ENCODE data around the gene DCXR. TPM values are rescaled to one million over a fixed set of nuclear protein-coding genes. Genes with fewer than 3 reads are reported as not detected.

Gene DCXR
- total and polyA plus RNA-seq, 11 donors, result 139 to 312 (median 200) TPM

DNA sequence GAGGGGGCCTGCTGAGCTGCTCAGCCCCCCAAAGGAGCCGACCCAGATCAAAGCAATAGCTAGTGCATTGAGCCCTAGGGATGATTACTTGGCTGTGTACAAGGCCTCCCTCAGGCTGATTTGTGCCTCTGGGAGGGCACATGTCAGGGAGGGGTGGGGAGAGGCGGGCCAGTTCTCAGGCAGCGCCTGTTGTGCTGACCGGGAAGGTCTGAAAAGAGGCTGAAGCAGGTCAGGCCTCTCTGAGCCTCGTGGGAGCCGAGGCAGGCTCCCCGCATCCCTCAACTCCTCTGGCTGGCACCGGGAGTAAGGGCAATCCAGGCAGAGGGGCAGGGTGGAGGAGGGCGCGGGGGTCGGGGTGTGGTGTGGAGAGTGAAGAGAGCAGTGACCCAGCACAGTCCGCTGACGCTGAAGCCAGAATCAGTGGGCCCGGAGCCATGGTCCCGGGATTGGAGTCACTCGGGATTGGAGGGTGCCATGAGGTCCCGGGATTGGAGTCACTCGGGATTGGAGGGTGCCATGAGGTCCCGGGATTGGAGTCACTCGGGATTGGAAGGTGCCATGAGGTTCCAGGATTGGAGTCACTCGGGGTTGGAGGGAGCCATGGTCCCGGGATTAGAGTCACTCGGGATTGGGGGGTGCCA is 3.0 kb downstream of the DCXR start:
- no peak for DNase-seq
- Histone ChIP-seq H3K4me3 (no peak overlapping the region), H3K36me3 (peaks cover 0 to 5% (median 0%) of the 10 kb centered on the region in 9 donors), H3K27me3 (peaks cover 0 to 9% (median 0%) of the 10 kb centered on the region in 9 donors), H3K9me3 (no peaks in the 10 kb centered on the region), H3K27ac (no peak overlapping the region), H3K4me1 (peaks cover 6 to 52% (median 32%) of the 10 kb centered on the region in 12 donors)
- TF ChIP-seq POLR2A (IDR thresholded peaks at IDR 0.05), result no peak
- TF ChIP-seq, protein P1, sequence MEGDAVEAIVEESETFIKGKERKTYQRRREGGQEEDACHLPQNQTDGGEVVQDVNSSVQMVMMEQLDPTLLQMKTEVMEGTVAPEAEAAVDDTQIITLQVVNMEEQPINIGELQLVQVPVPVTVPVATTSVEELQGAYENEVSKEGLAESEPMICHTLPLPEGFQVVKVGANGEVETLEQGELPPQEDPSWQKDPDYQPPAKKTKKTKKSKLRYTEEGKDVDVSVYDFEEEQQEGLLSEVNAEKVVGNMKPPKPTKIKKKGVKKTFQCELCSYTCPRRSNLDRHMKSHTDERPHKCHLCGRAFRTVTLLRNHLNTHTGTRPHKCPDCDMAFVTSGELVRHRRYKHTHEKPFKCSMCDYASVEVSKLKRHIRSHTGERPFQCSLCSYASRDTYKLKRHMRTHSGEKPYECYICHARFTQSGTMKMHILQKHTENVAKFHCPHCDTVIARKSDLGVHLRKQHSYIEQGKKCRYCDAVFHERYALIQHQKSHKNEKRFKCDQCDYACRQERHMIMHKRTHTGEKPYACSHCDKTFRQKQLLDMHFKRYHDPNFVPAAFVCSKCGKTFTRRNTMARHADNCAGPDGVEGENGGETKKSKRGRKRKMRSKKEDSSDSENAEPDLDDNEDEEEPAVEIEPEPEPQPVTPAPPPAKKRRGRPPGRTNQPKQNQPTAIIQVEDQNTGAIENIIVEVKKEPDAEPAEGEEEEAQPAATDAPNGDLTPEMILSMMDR (IDR thresholded peaks at IDR 0.05), result no peak
- intact Hi-C loops (cut with DNase I), result loop anchor here in 5 of 10 donors (5.0 to 10.0 kb wide), 5 partner anchors 63 to 290 kb away; partner anchors contain the start of gene FASN (in 1 of the 5)
- WGBS, 4 donors, result 74 to 83% (median 81%) methylated on average over 23 of the region's 23 CpGs
- no peak for ATAC-seq

DNA sequence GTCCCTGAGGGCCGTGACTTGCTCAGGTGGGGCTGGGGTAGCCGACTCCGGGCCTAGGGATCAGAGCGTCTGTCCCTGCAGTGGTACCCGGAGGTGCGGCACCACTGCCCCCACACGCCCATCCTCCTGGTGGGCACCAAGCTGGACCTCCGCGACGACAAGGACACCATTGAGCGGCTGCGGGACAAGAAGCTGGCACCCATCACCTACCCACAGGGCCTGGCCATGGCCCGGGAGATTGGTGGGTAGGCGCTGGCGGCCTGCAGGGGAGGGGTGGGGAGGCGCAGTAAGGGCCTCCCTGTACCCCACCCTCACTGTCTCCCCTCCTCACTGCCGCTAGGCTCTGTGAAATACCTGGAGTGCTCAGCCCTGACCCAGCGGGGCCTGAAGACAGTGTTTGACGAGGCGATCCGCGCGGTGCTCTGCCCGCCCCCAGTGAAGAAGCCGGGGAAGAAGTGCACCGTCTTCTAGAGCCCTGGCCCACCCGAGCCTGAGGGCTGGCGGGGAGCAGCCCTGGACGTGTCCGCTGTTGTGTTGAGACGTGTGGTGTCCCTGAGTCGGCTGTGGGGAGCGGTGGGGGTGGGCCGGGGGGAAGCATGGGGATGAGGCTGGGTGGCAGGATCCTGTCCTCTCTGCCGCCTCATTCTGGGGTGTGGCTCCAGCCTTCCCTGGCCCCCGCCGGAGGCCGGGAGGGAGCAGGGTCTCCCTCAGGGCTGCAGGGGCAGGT is 4.0 kb downstream of the DCXR start:
- ATAC-seq (no peak), DNase-seq (no peak)
- WGBS, 4 donors, result 93 to 96% (median 94%) methylated on average over 6 to 38 of the region's 38 CpGs
- TF ChIP-seq POLR2A (IDR thresholded peaks at IDR 0.05), result no peak
- no peak overlapping the region for H3K4me3 ChIP-seq
- intact Hi-C loops (cut with DNase I), result loop anchor here in 4 of 10 donors (5.0 to 10.0 kb wide), 4 partner anchors 71 to 291 kb away; no protein-coding TSS in a partner anchor
- peaks cover 0 to 9% (median 0%) of the 10 kb centered on the region in 9 donors for H3K27me3 ChIP-seq
- peaks cover 0 to 5% (median 0%) of the 10 kb centered on the region in 9 donors for H3K36me3 ChIP-seq
- H3K27ac ChIP-seq, result no peak overlapping the region
- H3K4me1 ChIP-seq, result peaks cover 6 to 58% (median 32%) of the 10 kb centered on the region in 12 donors
- no peaks in the 10 kb centered on the region for H3K9me3 ChIP-seq

DNA sequence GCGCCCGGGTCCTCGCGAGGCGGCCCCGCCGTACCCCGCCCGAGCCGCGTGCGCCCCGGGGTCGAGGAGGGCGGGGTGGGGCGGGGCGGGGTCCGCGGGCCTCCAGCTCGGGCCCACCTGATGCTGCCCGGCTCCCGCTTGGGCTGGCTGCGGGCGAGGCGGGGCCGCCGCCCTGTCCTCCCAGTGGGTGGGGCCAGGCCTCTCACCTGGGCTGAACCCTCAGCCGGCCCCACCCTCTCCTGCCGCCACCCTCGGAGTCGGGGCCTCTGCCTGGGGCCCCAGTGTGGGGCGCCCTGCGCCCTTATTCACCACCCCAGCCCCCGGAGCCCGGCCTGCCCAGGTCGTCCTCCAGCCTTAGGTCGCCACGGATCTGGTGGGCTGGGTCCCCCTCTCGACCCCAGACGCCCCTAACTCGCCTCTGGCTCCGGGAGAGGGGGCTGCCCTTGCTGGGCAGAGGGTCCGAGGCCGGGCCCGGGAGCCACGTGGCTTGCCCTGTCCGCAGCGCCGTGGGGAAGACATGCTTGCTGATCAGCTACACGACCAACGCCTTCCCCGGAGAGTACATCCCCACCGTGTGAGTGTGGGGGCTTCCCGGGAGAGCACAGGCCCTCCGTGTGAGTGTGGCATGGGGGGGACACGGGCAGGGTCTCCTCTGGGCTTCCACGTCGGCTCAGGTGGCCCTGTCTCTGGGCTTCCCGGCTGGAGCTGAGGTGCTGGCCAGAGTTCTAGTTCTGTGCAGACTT is 5.4 kb downstream of the DCXR start:
- no peak for TF ChIP-seq POLR2A (IDR thresholded peaks at IDR 0.05)
- TF ChIP-seq, protein P1 (IDR thresholded peaks at IDR 0.05), result no peak
- no peaks in the 10 kb centered on the region for H3K9me3 ChIP-seq
- peak overlapping the region in 11 of 12 donors; percentile 11 to 54 (median 29) for H3K4me3 ChIP-seq
- peaks cover 6 to 51% (median 27%) of the 10 kb centered on the region in 12 donors for H3K4me1 ChIP-seq
- H3K36me3 ChIP-seq, result peaks cover 0 to 5% (median 0%) of the 10 kb centered on the region in 9 donors
- WGBS, 4 donors, result 11 to 71% (median 22%) methylated on average over 3 to 59 of the region's 59 CpGs
- ATAC-seq (no peak), DNase-seq (no peak)
- peaks cover 0 to 9% (median 0%) of the 10 kb centered on the region in 9 donors for H3K27me3 ChIP-seq
- peak overlapping the region in 1 of 12 donors; percentile 10 for H3K27ac ChIP-seq
- intact Hi-C loops (cut with DNase I), result loop anchor here in 6 of 10 donors (2.0 to 10.0 kb wide), 6 partner anchors 73 to 293 kb away; no protein-coding TSS in a partner anchor

DNA sequence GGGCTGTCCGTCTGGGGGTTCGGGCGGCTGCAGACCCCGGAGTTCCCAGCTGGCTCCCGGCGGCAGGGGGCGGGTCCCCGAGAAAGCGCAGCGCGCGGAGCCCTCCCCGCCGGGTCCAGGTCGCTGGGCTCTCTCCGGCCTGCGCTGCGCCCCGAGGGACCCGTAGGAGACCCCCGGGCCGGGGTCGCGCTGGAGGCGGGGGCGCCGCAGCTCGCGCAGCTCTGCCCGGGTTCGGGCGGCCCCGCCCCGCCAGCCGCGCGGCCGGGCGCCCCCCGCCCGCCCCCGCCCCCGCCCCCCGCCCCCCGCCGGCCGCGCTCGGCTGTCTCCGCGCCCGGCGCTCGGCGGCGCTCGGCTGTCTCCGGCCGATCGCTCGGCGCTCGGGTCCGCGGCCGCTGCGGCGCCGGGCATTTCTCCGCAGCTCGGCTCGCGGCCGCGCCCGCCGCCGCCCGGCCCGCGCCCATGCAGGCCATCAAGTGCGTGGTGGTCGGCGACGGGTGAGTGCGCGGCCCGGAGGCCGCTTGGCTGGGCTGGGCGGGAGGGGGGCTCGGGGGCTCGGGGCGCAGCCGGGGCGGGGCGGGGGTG is 6.1 kb downstream of the DCXR start, which contains the start of gene RAC3:
RAC3 (plus strand) TSS at position 376 of the 582 bp plus-strand sequence; CDS start at position 460, 84 bp downstream.
- Histone ChIP-seq H3K4me3 (peak within 1 kb of the TSS; percentile 23 to 62 (median 52)), H3K27ac (peak within 1 kb of the TSS in 3 of 12 donors; percentile 3 to 50 (median 10)), H3K36me3 (peaks cover 0 to 5% (median 0%) of the 10 kb centered on the region in 9 donors), H3K9me3 (no peaks in the 10 kb centered on the region), H3K27me3 (peaks cover 0 to 9% (median 0%) of the 10 kb centered on the region in 9 donors), H3K4me1 (peaks cover 2 to 44% (median 22%) of the 10 kb centered on the region in 12 donors)
- intact Hi-C loops (cut with DNase I), result loop anchor here in 6 of 10 donors (2.0 to 10.0 kb wide), 6 partner anchors 73 to 293 kb away; no protein-coding TSS in a partner anchor
- TF ChIP-seq, protein P1 (IDR thresholded peaks at IDR 0.05), result no peak
- TF ChIP-seq POLR2A (IDR thresholded peaks at IDR 0.05), result no peak
- 0 to 1% (median 1%) methylated on average over 1 to 96 of the region's 96 CpGs for WGBS, 4 donors
- DNase-seq (no peak), ATAC-seq (no peak)

Data from heart left ventricle (tissue), 16 donors.